OCI-LY1 (cell line): ENCODE data around the gene PSPC1.

Experiments used
- H2AFZ ChIP-seq: fragments of 200-600 bp; sonication (generic), shearing (Covaris generic); 2 replicates; pipeline ENCODE4 v1.6.0; 2014; ENCODE audit warnings: antibody characterized with exemption, mild to moderate bottlenecking, low read length
- H3F3A ChIP-seq: fragments of 200-600 bp; sonication (generic), shearing (Covaris generic); 2 replicates; pipeline ENCODE4 v1.6.0; 2014; ENCODE audit warnings: mild to moderate bottlenecking, antibody characterized with exemption, low read length, moderate library complexity; ENCODE audit not compliant: insufficient read depth
- H3K27ac ChIP-seq: fragments of 200-600 bp; sonication (generic); 2 replicates; pipeline ENCODE4 v1.5.1; 2014; ENCODE audit warnings: low read length, mixed run types, mild to moderate bottlenecking, low read depth; ENCODE audit not compliant: poor library complexity, severe bottlenecking
- H3K27me3 ChIP-seq: fragments of 200-600 bp; sonication (generic); 2 replicates; pipeline ENCODE4 v1.6.0; 2014; ENCODE audit warnings: antibody characterized with exemption, mild to moderate bottlenecking, low read length, moderate library complexity; ENCODE audit not compliant: insufficient read depth
- H3K36me3 ChIP-seq: fragments of 200-600 bp; sonication (generic); 2 replicates; pipeline ENCODE4 v1.6.1; 2014; ENCODE audit warnings: mild to moderate bottlenecking, antibody characterized with exemption, low read length, moderate library complexity, mixed read lengths; ENCODE audit not compliant: insufficient read depth
- H3K4me1 ChIP-seq: fragments of 200-600 bp; sonication (generic); 2 replicates; pipeline ENCODE4 v1.5.1; 2014; ENCODE audit warnings: mild to moderate bottlenecking, low read length, moderate library complexity; ENCODE audit not compliant: insufficient read depth, severe bottlenecking
- H3K4me2 ChIP-seq: fragments of 200-600 bp; sonication (generic), shearing (Covaris generic); 2 replicates; pipeline ENCODE4 v1.6.1; 2014; ENCODE audit warnings: low read length
- H3K4me3 ChIP-seq: fragments of 200-600 bp; sonication (generic); 2 replicates; pipeline ENCODE4 v1.5.1; 2014; ENCODE audit warnings: low read length, low read depth, mild to moderate bottlenecking, mixed read lengths; ENCODE audit not compliant: poor library complexity, severe bottlenecking
- H3K79me2 ChIP-seq: fragments of 200-600 bp; shearing (Covaris generic); 2 replicates; pipeline ENCODE4 v1.6.1; 2016; ENCODE audit warnings: mixed run types, low read length, mixed read lengths; ENCODE audit not compliant: insufficient read depth
- H3K9ac ChIP-seq: fragments of 200-600 bp; sonication (generic), shearing (Covaris generic); 2 replicates; pipeline ENCODE4 v1.6.1; 2014; ENCODE audit warnings: mild to moderate bottlenecking, low read length, mixed read lengths
- H3K9me2 ChIP-seq: fragments of 200-600 bp; sonication (generic), shearing (Covaris generic); 2 replicates; pipeline ENCODE4 v1.6.1; 2014; ENCODE audit warnings: low read depth, mild to moderate bottlenecking, low read length, mixed read lengths
- H3K9me3 ChIP-seq: fragments of 200-600 bp; shearing (Covaris generic); 2 replicates; pipeline ENCODE4 v1.6.1; 2014; ENCODE audit warnings: low read length, mixed read lengths
- H4K20me1 ChIP-seq: fragments of 200-600 bp; sonication (generic), shearing (Covaris generic); 2 replicates; pipeline ENCODE4 v1.6.0; 2016; ENCODE audit warnings: mild to moderate bottlenecking, low read length; ENCODE audit not compliant: insufficient read depth
- CTCF ChIP-seq: fragments of 200-600 bp; sonication (generic), shearing (Covaris generic); IDR thresholded peaks from 2 replicates; pipeline ENCODE4 v1.5.1; 2017; ENCODE audit warnings: mild to moderate bottlenecking, antibody characterized with exemption, low read length, moderate library complexity, mixed read lengths
- EZH2 ChIP-seq: fragments of 200-600 bp; sonication (generic), shearing (Covaris generic); IDR thresholded peaks from 2 replicates; pipeline ENCODE4 v1.8.0; 2017; ENCODE audit warnings: borderline replicate concordance, mixed run types, mild to moderate bottlenecking, antibody characterized with exemption, low read length, moderate library complexity, mixed read lengths

Gene PSPC1

GRCh38 chr13:19685034-19685433 is 97.7 kb downstream of the PSPC1 start:
- TF ChIP-seq EZH2 (no peak), CTCF (no peak)
- H4K20me1 ChIP-seq: no peaks in the 10 kb centered on the region
- no peak overlapping the region for H3K27ac ChIP-seq
- H3K9me3 ChIP-seq: no peaks in the 10 kb centered on the region
- H3K36me3 ChIP-seq: peaks cover 19% of the 10 kb centered on the region; the same call in 1 of the 2 replicates
- H3K27me3 ChIP-seq: no peaks in the 10 kb centered on the region
- no peak overlapping the region for H3K4me2 ChIP-seq
- no peak overlapping the region for H2AFZ ChIP-seq
- H3K4me3 ChIP-seq: no peak overlapping the region
- H3K79me2 ChIP-seq: no peaks in the 10 kb centered on the region
- H3K9me2 ChIP-seq: no peaks in the 10 kb centered on the region
- H3K9ac ChIP-seq: no peak overlapping the region
- no peaks in the 10 kb centered on the region for H3F3A ChIP-seq
- no peaks in the 10 kb centered on the region for H3K4me1 ChIP-seq

- Histone ChIP-seq H3K36me3 (peaks cover 19% of the 10 kb centered on the region; the same call in 1 of the 2 replicates), H3K9ac (no peak overlapping the region), H3K4me2 (no peak overlapping the region), H3K9me2 (no peaks in the 10 kb centered on the region), H2AFZ (no peak overlapping the region), H3K4me1 (no peaks in the 10 kb centered on the region), H3K4me3 (no peak overlapping the region), H3F3A (no peaks in the 10 kb centered on the region), H4K20me1 (no peaks in the 10 kb centered on the region), H3K27ac (no peak overlapping the region), H3K9me3 (no peaks in the 10 kb centered on the region), H3K79me2 (no peaks in the 10 kb centered on the region), H3K27me3 (no peaks in the 10 kb centered on the region)
- TF ChIP-seq EZH2 (no peak), CTCF (no peak)
Observed at GRCh38 chr13:19681517-19681916, 101.2 kb downstream of the PSPC1 start.

- H3F3A ChIP-seq: no peaks in the 10 kb centered on the region
- H3K4me3 ChIP-seq: no peak overlapping the region
- H3K4me2 ChIP-seq: no peak overlapping the region
- peaks cover 27% of the 10 kb centered on the region; the same call in 1 of the 2 replicates for H3K36me3 ChIP-seq
- no peaks in the 10 kb centered on the region for H3K27me3 ChIP-seq
- H2AFZ ChIP-seq: no peak overlapping the region
- H3K4me1 ChIP-seq: no peaks in the 10 kb centered on the region
- H3K9ac ChIP-seq: no peak overlapping the region
- no peaks in the 10 kb centered on the region for H4K20me1 ChIP-seq
- no peaks in the 10 kb centered on the region for H3K9me3 ChIP-seq
- TF ChIP-seq CTCF: no peak
- no peak for TF ChIP-seq EZH2
- H3K79me2 ChIP-seq: no peaks in the 10 kb centered on the region
- no peak overlapping the region for H3K27ac ChIP-seq
- no peaks in the 10 kb centered on the region for H3K9me2 ChIP-seq
Observed at GRCh38 chr13:19680751-19681150, 102.0 kb downstream of the PSPC1 start.
